ENCODE data around the gene CACNA1E.

Gene CACNA1E

DNA sequence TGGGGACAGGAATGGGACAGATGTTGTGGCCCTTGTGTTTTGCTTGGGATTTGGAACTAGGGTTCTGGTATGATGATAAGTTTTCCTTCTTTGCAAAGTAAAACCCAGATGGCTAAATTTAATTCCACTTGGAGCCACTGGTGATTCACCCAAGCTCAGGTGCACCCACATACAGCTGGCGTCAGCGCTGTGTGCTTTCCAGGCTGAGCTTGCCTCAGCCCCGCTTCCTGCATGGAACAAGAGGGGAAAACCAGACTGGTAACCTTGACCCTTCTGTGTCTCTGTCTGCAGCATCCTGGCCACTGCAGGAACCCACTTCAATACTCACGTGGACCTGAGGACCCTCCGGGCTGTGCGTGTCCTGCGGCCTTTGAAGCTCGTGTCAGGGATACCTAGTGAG, 94.2 kb downstream of the CACNA1E start:
- no peak for DNase-seq (ENCODE audit: low read depth in 3 of 3)

DNA sequence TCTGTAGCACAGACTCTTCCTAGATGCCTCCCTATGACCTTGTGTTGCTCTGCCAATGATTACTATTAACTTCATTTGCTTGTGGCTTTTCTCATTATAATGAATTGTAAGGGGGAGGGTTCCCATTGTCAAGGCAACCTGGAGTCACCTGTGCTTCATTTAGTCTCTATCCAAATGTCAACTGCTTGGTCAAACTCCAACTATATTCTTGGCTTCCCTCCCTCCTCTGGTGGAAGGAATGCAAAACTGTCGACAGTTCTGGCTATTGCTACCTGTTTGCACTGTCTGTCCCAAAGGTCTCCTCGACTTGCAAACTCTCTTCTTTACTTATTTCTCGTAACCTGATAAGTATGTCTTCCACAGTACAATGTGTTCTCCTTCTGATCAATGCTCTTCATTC, 100.3 kb downstream of the CACNA1E start:
- DNase-seq (ENCODE audit: low read depth in 3 of 3), result no peak

DNA sequence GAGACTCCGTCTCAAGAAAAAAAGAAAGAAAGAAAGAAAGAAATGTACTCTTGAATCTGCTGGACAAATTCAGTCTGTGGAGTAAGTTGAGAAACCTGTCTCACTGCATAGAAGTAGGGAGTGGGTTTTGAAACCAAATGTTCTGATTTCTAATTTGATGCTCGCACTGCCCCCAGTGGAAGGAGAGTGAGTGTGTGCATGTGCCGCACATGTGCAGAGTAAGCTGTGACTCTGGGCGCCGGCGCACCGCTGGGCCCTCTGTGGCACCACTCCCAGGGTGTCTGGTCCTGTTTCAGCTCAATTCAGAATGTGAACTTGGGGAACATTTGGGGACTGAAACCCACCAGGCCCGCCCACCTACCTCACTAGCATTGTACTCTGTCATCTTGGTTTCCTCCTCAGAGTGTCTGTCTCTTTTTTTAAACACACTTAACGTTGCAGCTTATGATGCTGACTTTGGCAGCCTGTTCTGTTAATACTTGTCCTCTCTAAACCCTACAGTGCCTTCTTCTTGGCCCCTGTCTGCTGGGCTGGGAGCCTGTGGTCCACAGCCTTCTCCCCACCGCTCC, 104.6 kb downstream of the CACNA1E start:
- DNase-seq (ENCODE audit: low read depth in 3 of 3), result no peak

DNA sequence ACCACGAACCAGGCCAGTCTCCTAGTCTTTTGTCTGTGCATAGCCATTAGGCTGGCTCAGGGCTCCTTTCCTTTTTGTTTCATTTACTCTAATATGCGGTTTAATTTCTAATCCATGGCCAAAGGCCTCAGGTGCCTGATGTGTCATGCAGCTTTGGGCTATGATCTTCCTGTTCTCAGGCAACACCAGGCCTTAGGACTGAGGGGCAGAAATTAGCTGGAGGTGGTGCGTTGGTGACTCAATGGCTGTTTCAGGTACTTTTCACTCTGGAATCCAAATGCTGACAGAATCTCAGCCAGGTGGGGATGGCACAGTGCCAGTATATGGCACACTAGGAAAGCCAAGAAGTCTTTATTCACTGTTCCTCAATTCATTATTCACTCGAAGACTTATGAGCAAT, 105.3 kb downstream of the CACNA1E start:
- no peak for DNase-seq (ENCODE audit: low read depth in 3 of 3)

GRCh38 chr1:181592255-181592859, 109.0 kb downstream of the CACNA1E start:
- no peak for DNase-seq (ENCODE audit: low read depth in 3 of 3)

DNA sequence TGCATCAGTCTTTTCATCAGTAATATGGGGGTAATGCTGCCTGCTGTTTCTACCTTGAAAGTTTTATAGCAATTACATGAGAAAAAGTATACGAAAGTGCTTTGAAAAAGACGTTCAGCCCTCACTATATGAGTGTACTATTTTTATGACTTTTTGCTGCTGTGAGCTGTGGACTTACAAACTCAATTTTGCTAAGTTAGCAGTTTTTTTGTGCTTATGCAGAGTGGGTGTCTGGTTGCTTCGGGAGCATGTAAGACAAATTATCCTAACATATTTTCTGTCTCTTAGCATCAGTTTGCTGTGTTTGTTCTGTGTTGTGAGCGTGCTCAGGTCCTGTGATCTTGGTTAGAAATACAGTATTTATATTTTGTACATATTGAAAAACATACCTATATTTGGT, 109.7 kb downstream of the CACNA1E start:
- DNase-seq (ENCODE audit: low read depth in 3 of 3), result no peak

GRCh38 chr1:181594553-181594952, 111.2 kb downstream of the CACNA1E start:
- DNase-seq (ENCODE audit: low read depth in 3 of 3), result no peak

DNA sequence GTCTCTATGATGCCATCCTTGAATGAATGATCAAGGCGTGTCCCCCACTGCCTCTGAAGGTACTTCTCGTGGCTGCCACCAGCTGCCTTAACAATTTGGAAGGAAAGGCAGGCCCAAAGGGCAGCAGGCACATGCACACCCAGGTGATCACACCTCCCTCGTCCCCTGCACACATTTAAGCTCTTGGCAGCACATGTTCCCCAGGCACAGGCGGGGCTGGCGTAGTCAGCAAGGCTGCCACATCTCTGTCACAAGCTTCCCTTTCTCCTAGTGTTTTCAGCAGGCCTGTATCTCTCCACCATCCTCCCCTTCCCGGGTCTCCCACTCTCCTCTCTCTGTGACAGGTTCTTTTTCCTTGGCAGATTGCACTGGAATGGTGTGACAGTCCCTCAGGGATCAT, 111.9 kb downstream of the CACNA1E start:
- DNase-seq (ENCODE audit: low read depth in 3 of 3), result no peak

DNA sequence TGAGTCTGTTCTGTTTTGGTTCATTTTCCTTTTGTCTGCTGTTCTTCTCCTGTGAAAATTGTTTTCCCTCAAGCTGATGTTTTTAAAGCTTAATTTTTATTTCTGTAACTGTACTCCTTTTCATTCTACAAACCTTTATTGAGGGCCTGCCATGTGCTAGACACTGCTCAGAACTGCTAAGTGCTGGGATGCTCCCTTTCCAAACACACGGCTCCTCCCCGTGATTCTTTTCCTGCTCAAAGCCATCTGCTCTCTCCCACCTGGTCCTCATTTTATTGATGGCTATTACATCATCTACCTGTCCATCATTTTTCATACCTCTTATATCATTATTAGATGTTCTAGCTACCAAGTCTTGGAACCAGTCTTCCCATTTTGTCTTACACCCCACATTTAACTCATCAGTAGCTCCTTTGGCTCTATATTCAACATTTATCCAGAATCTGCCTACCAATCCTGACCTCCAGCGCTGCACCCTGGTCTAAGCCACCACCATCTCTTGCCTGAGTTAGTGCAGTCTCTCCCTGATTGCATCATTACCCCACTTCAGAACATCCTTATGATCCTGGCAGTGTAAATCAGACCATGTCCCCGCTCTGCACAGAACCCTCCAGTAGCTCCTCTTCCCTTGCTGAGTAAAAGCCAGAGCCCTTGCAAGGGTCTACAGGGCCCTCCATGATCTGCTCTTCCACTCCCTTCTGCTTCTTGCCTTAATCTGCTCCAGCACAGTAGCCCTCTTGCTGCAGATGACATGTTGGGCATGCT, 118.1 kb downstream of the CACNA1E start:
- no peak for DNase-seq (ENCODE audit: low read depth in 3 of 3)

DNA sequence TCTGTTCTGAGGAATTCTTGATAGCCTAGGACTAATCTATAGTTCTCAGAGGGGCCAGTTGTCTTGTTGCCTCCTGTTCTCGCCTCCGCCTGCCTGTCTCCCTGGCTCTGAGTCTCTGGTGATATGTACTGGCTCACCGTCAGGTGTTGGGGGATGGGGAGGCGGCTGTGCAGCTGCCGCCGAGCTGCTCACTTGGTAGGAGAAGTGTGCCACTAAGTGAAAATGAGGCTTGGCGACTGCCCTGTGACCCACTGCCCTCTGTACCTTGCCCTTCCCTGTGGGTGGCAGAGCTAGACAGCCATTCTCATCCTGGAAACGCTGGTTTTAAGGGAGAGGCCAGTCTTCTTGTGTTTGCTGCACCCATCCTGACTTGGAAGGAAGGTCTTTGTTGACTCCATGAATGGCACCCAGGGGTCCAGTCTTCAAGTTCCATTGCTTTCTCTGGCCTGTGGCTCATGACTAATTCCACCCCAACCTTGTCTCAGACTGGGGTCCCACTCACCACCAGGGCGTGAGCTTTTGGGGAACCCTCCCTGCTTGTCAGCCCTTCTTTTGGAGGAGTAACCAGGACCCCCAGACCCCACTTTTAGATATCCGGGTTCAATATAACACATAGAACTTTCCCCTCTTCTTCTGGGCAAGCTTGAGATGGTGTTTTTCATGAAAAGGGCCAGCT, 120.6 kb downstream of the CACNA1E start:
- no peak for DNase-seq (ENCODE audit: low read depth in 3 of 3)

DNA sequence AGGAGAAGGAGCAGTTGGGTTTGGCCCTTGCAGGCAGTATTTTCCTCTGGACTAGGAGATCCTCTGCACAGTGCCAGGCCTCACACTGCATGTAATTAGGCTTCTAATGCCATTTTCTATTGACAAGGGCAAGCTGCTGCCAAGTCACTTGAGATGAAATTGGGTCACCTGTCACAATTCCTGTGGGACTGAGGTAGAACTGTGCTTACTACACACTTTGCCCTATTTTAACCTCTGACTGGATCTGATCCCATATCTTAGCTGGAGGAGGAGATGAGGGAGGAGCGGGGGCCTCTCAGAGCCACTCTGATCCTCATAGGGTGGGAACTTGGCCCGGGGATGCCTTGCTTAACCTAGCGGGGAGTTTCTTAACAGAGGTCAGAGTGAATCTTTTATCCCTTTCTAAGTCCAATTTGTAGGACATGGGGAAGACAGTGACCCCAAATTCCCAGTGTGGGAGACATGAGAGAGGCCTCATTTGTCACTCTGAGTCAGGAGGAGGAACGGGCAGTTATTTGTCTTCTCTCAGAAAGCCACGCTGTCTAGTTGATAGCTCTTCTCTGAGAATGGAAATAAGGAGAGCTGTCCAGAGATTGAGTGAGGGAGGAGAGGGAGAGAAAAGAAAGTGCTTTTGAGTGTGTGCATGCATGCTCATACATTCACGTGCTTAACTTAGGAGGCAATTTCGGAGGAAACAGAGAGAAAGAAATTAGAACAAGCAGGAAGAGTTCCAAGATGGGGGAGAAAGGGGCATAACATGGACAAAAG, 121.3 kb downstream of the CACNA1E start:
- no peak for DNase-seq (ENCODE audit: low read depth in 3 of 3)

DNA sequence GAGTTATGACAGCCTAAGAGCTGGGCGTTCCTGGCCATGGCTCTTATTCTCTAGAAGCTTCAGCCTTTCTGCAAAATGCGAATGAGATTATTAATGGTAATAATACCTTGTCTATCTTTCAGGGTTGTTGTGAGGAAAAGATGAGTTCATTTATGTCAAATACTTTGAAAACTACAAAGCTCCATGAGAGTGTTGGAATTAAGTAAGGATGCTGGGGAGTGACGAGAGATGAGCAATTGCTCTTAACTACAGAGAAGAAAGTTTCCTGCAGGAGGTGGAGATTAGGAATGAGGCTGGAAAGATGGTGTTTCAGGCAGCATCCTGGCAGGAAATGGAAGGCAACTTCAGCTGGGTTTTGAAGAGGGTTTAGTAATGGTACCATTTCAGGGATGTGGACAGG, 124.2 kb downstream of the CACNA1E start:
- DNase-seq (ENCODE audit: low read depth in 3 of 3), result no peak

DNA sequence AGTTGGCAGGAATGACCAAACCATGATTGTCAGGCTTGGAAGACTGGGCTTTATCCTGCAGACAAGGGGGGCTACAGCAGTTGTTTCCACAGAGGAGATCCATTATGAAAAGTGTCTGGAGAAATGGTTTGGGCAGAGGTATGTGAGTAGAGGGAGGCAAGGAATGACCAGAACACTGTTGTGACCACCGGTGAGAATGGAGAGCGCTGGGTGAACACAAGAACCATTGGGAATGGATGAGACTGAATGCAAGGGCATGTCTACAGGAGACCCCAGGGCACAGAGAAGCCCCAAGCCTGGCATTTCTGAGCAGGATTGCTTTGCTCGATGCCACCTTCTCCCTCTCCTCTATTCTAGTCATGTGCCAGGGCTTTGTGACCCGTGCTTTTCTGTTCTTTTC, 125.1 kb downstream of the CACNA1E start:
- DNase-seq (ENCODE audit: low read depth in 3 of 3), result no peak

DNA sequence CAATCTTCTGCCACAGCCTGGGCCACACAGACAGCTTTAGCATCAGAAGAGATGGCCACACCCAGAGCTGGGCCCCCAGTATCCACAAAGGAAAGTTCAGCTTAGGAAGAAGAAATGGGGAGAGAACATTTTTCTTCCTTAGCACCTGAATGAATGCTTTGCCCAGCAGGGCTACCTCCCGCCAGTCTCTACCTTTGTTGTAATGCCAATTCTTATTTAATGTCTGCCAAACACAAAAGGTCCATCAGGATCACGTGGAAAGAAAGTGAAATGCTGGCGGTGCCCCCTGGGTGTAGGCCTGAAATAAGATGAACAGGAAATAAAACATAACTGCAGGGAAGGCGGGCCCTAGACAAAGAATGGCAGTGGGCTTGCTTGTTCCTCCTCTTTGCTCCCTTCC, 125.6 kb downstream of the CACNA1E start:
- DNase-seq (ENCODE audit: low read depth in 3 of 3), result no peak

DNA sequence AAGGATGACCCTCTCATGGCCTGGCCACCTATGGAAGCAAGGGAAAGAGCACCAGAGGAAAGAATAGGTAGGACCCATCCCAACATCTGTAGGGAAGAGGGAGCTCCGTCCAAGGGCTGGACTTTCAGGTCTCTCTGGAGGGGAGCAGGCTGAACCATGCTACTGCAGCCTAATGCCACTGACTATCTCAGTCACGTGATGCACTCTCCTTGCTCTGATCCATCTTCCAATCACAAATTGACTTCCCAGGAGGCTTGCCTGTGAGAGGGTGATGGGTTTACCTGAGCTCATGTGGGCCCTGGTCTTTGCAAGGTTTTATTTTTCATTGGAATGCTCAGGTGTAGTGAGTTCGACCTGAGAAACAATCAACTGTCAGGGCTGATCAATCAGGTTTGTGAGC, 128.8 kb downstream of the CACNA1E start:
- DNase-seq (ENCODE audit: low read depth in 3 of 3), result no peak

GRCh38 chr1:181618559-181618958, 135.2 kb downstream of the CACNA1E start:
- DNase-seq (ENCODE audit: low read depth in 3 of 3), result no peak

DNA sequence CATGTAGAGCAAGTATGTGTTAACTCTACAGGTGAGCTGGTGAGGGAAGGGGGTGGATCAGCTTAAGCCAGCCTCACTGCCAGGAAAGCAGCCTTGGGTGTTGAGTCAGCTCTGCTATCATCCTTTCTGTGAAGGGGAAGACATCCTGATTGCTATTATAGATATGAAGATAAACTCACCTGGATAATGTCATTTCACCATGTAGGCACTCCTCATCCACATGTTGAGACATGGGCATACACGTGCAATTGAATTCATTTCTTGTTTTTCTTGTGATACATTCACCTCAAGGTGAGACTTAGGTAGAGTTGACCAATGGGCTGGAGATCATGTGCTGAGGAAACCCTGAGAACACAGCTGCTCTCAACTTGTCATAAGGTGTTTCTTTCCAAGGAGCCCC, 136.9 kb downstream of the CACNA1E start:
- DNase-seq (ENCODE audit: low read depth in 3 of 3), result no peak

DNA sequence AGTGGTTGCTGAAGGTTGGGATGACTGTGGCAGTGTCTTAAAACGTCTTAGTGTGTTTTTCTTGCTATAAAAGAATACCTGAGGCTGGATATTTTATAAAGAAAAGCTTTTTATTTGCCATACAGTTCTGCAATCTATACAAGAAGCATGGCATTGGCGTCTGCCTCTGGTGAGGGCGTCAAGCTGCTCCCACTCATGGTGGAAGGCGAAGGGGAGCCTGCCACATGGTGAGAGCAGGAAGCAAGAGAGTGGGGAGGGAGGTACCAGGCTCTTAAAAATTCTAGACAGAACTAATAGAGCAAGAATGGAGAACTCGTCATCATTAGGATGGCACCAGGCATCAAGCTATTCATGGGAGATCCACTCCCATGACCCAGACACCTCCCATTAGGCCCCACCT, 140.5 kb downstream of the CACNA1E start:
- DNase-seq (ENCODE audit: low read depth in 3 of 3), result no peak

DNA sequence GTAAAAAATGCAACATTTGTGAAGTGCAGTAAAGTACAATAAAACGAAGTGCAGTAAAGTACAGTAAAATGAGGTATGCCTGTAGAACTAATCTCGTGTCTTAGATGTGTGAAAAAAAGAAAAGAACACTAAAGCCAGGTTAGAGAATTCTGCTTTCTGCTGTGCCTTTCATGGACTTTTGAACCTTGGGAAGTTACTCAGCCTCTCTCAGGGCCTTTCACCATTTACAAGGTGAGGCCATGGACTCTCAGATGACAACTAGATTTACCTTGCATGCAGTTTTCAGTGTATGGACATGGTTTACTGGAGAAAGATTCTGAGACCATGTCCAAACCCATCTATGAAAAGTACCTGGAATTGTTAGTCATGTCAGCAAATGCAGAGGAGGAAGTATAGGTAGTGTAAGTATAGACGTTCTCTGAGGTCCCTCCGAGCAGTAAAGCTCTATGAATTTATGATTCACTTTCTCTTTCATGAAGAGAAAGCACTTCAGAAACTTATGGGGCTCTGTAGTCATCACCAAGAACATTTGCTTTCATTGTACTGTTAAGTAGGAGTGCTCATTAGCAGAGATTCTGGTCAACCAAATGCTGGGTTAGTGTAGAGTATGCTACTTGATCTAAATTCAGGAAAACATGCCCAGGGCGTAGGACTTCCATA, 143.1 kb downstream of the CACNA1E start:
- no peak for DNase-seq (ENCODE audit: low read depth in 3 of 3)

DNA sequence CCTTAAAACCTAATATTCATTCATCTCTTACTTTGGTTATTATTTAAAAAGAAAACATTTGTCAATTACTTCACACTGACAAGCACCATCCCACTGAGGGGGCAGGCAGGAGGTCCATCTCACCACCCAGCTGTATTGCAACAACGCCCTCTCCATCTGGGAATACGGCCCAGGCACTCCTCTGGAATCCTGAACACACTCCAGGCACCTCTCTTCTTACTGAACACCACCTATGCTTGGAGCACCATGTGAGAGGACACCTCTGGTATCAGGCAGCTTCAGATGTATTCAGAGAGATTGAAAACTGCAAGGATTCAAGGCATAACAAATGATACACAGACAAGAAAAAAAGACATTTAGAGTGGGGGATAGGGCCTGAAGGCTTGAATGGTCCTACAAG, 147.1 kb downstream of the CACNA1E start:
- DNase-seq (ENCODE audit: low read depth in 3 of 3), result no peak

DNA sequence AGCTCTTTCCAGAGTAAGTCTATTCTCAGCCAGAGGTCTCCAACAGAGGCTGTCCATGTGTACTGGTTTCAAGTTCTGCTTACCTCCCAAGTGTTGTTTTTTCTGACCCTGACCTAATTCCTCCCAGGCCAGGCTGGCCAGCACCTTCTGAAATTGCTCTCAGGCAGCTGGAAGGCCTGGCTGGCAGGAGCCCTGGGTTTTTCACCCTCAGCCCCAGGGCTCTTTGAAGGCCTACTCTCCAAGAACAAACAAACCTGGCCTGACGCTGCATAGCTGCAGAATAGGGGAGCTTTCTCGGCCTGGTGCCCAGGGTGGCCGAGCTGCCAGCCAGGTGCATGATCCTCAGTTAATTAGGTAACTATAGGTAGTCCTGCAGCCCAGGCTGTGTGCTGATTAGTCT, 147.5 kb downstream of the CACNA1E start:
- DNase-seq (ENCODE audit: low read depth in 3 of 3), result no peak

- no peak for DNase-seq (ENCODE audit: low read depth in 3 of 3)
Measured at GRCh38 chr1:181632492-181632891, 149.2 kb downstream of the CACNA1E start.
